Head of caudate nucleus (tissue), 42 donors: ENCODE measurements around the gene GDNF.

ENCODE experiments used
- DNase-seq, 42 donors: peaks; one replicate each; pipeline versions ENCODE4 v3.0.0 to v3.0.0-alpha.2; 2020 to 2021; ENCODE audit warnings: mixed read lengths in 7 of 42
- intact Hi-C: fragments of 100-400 bp; cut with DNase I; formaldehyde crosslinking; loops from one replicate; pipeline ENCODE4 v1.15.0; 2022

Gene GDNF

GRCh38 chr5:37850226-37850865 is 10.5 kb upstream of the GDNF start:
- DNase-seq: no peak
- intact Hi-C loops: no loop called here

GRCh38 chr5:37849641-37850040 is 9.8 kb upstream of the GDNF start:
- intact Hi-C loops: no loop called here
- no peak for DNase-seq

- intact Hi-C loops: no loop called here
- DNase-seq: no peak
These were observed 8.2 kb upstream of the GDNF start for GRCh38 chr5:37847978-37848425.

GRCh38 chr5:37846786-37847310 is 7.0 kb upstream of the GDNF start:
- intact Hi-C loops: no loop called here
- DNase-seq: no peak

GRCh38 chr5:37844009-37844408 is 4.2 kb upstream of the GDNF start:
- intact Hi-C loops: no loop called here
- no peak for DNase-seq

- intact Hi-C loops: no loop called here
- no peak for DNase-seq
These were observed 2.2 kb upstream of the GDNF start for GRCh38 chr5:37842048-37842447.

GRCh38 chr5:37841203-37841602 is 1.4 kb upstream of the GDNF start:
- peak in 21 of 42 donors; percentile 17 to 79 (median 50) for DNase-seq
- intact Hi-C loops: no loop called here

GRCh38 chr5:37840053-37841034 is 503 bp upstream of the GDNF start:
- DNase-seq: peak in 37 of 42 donors; percentile 22 to 82 (median 57)
- intact Hi-C loops: no loop called here

- DNase-seq: peak in 2 of 42 donors; percentile 19 to 35
These were observed 904 bp downstream of the GDNF start for GRCh38 chr5:37838933-37839341.

GRCh38 chr5:37838152-37838932 is 1.5 kb downstream of the GDNF start:
- intact Hi-C loops: loop anchor here (5.0 kb wide), 2 partner anchors 111 to 354 kb away; no protein-coding TSS in a partner anchor

More at GRCh38 chr5:37838933-37839341, 904 bp downstream of the GDNF start:
- intact Hi-C loops: loop anchor here (5.0 kb wide), 2 partner anchors 112 to 353 kb away; no protein-coding TSS in a partner anchor

GRCh38 chr5:37837414-37838032 is 2.3 kb downstream of the GDNF start:
- peak; percentile 76 to 95 (median 89) for DNase-seq
- intact Hi-C loops: loop anchor here (5.0 kb wide), 2 partner anchors 110 to 355 kb away; no protein-coding TSS in a partner anchor

More at GRCh38 chr5:37838152-37838932, 1.5 kb downstream of the GDNF start:
- peak in 39 of 42 donors; percentile 22 to 84 (median 56) for DNase-seq

GRCh38 chr5:37836592-37837413 is 3.0 kb downstream of the GDNF start:
- intact Hi-C loops: loop anchor here (5.0 kb wide), 2 partner anchors 110 to 355 kb away; no protein-coding TSS in a partner anchor

GRCh38 chr5:37836235-37836591 is 3.6 kb downstream of the GDNF start:
- no peak for DNase-seq
- intact Hi-C loops: loop anchor here (5.0 kb wide), 2 partner anchors 109 to 356 kb away; no protein-coding TSS in a partner anchor

More at GRCh38 chr5:37836592-37837413, 3.0 kb downstream of the GDNF start:
- DNase-seq: peak in 36 of 42 donors; percentile 21 to 82 (median 50)

- intact Hi-C loops: loop anchor here (5.0 kb wide), 2 partner anchors 108 to 357 kb away; no protein-coding TSS in a partner anchor
- DNase-seq: no peak
These were observed 4.4 kb downstream of the GDNF start for GRCh38 chr5:37835380-37835973.

- intact Hi-C loops: loop anchor here (5.0 kb wide), 2 partner anchors 107 to 358 kb away; no protein-coding TSS in a partner anchor
- DNase-seq: peak in 30 of 42 donors; percentile 17 to 81 (median 50)
These were observed 5.1 kb downstream of the GDNF start for GRCh38 chr5:37834542-37835379.

GRCh38 chr5:37833990-37834389 is 5.9 kb downstream of the GDNF start:
- intact Hi-C loops: no loop called here

More at GRCh38 chr5:37833990-37834389, 5.9 kb downstream of the GDNF start:
- no peak for DNase-seq
